Fibroblast of upper back skin (primary cell): ENCODE data around the gene TBC1D1.

Source experiments
- DNase-seq: peaks from one replicate; pipeline ENCODE4 v3.0.0-alpha.2; 2013

TBC1D1 gene

GRCh38 chr4:38160487-38161207, 269.8 kb downstream of the TBC1D1 start:
- DNase-seq: peak; percentile 98

- no peak for DNase-seq
Observed at GRCh38 chr4:38161208-38162113, 270.6 kb downstream of the TBC1D1 start.

- peak; percentile 77 for DNase-seq
Observed at GRCh38 chr4:38162240-38162784, 271.4 kb downstream of the TBC1D1 start.

GRCh38 chr4:38163216-38164006, 272.5 kb downstream of the TBC1D1 start:
- peak; percentile 53 for DNase-seq

GRCh38 chr4:38164346-38164745, 273.5 kb downstream of the TBC1D1 start:
- no peak for DNase-seq

GRCh38 chr4:38166082-38166481, 275.2 kb downstream of the TBC1D1 start:
- DNase-seq: no peak

GRCh38 chr4:38166768-38167167, 275.9 kb downstream of the TBC1D1 start:
- DNase-seq: no peak

- DNase-seq: no peak
Observed at GRCh38 chr4:38167973-38168372, 277.1 kb downstream of the TBC1D1 start.

GRCh38 chr4:38169524-38169923, 278.6 kb downstream of the TBC1D1 start:
- no peak for DNase-seq

GRCh38 chr4:38170338-38171169, 279.7 kb downstream of the TBC1D1 start:
- DNase-seq: peak; percentile 58

- DNase-seq: no peak
Observed at GRCh38 chr4:38172078-38172477, 281.2 kb downstream of the TBC1D1 start.

GRCh38 chr4:38173935-38174518, 283.1 kb downstream of the TBC1D1 start:
- no peak for DNase-seq

- no peak for DNase-seq
Observed at GRCh38 chr4:38174801-38175200, 283.9 kb downstream of the TBC1D1 start.

- no peak for DNase-seq
Observed at GRCh38 chr4:38176165-38176564, 285.3 kb downstream of the TBC1D1 start.

GRCh38 chr4:38177035-38177546, 286.2 kb downstream of the TBC1D1 start:
- no peak for DNase-seq

GRCh38 chr4:38177641-38178391, 286.9 kb downstream of the TBC1D1 start:
- DNase-seq: no peak

GRCh38 chr4:38178392-38178995, 287.6 kb downstream of the TBC1D1 start:
- DNase-seq: no peak

GRCh38 chr4:38179690-38180377, 288.9 kb downstream of the TBC1D1 start:
- peak; percentile 83 for DNase-seq

- no peak for DNase-seq
Observed at GRCh38 chr4:38180456-38180855, 289.6 kb downstream of the TBC1D1 start.
